HL-60 (cell line): ENCODE measurements around the gene TCF25.

ENCODE experiments used
- GABPA ChIP-seq: IDR thresholded peaks from 2 replicates; pipeline ENCODE4 v1.6.1; 2012; ENCODE audit warnings: low read depth
- SPI1 ChIP-seq: IDR thresholded peaks from 2 replicates; pipeline ENCODE4 v1.6.1; 2012; ENCODE audit warnings: low read depth, mild to moderate bottlenecking, borderline replicate concordance
- TF ChIP-seq, protein P1 (sequence below): IDR thresholded peaks from one replicate; pipeline ENCODE4 v1.5.1; 2011; ENCODE audit warnings: low read length, control low read depth, inconsistent platforms; ENCODE audit not compliant: insufficient read depth
- TF ChIP-seq, protein P2 (sequence below): IDR thresholded peaks from 2 replicates; pipeline ENCODE4 v1.6.1; 2012; ENCODE audit warnings: low read depth; ENCODE audit not compliant: insufficient replicate concordance

DNA sequence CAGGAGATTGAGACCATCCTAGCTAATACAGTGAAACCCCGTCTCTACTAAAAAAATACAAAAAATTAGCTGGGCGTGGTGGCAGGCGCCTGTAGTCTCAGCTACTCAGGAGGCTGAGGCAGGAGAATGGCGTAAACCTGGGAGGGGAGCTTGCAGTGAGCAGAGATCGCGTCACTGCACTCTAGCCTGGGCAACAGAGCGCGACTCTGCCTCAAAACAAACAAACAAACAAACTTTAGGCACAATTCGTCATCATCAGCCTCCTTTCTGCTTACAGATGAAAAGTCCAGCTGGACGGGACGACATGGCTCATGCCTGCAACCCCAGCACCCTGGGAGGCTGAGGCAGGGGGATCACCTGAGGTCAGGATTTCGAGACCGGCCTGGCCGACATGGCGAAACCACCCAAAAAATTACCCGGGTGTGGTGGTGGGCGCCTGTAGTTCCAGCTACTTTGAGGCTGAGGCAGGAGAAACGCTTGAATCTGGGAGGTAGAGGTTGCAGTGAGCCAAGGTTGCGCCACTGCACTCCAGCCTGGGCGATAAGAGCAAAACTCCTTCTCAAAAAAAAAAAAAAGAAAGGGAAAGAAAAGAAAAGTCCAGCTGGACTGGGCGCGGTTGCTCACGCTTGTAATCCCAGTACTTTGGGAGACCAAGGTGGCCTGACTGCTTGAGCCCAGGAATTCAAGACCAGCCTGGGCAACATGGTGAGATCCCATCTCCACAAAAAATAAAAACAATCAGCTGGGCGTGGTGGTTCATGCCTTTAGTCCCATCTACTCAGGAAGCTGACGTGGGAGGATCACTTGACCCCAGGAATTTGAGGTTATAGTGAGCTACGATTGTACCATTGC lies 46.6 kb upstream of the TCF25 start:
- TF ChIP-seq SPI1 = no peak
- TF ChIP-seq, protein P1, sequence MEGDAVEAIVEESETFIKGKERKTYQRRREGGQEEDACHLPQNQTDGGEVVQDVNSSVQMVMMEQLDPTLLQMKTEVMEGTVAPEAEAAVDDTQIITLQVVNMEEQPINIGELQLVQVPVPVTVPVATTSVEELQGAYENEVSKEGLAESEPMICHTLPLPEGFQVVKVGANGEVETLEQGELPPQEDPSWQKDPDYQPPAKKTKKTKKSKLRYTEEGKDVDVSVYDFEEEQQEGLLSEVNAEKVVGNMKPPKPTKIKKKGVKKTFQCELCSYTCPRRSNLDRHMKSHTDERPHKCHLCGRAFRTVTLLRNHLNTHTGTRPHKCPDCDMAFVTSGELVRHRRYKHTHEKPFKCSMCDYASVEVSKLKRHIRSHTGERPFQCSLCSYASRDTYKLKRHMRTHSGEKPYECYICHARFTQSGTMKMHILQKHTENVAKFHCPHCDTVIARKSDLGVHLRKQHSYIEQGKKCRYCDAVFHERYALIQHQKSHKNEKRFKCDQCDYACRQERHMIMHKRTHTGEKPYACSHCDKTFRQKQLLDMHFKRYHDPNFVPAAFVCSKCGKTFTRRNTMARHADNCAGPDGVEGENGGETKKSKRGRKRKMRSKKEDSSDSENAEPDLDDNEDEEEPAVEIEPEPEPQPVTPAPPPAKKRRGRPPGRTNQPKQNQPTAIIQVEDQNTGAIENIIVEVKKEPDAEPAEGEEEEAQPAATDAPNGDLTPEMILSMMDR = no peak
- TF ChIP-seq, protein P2, sequence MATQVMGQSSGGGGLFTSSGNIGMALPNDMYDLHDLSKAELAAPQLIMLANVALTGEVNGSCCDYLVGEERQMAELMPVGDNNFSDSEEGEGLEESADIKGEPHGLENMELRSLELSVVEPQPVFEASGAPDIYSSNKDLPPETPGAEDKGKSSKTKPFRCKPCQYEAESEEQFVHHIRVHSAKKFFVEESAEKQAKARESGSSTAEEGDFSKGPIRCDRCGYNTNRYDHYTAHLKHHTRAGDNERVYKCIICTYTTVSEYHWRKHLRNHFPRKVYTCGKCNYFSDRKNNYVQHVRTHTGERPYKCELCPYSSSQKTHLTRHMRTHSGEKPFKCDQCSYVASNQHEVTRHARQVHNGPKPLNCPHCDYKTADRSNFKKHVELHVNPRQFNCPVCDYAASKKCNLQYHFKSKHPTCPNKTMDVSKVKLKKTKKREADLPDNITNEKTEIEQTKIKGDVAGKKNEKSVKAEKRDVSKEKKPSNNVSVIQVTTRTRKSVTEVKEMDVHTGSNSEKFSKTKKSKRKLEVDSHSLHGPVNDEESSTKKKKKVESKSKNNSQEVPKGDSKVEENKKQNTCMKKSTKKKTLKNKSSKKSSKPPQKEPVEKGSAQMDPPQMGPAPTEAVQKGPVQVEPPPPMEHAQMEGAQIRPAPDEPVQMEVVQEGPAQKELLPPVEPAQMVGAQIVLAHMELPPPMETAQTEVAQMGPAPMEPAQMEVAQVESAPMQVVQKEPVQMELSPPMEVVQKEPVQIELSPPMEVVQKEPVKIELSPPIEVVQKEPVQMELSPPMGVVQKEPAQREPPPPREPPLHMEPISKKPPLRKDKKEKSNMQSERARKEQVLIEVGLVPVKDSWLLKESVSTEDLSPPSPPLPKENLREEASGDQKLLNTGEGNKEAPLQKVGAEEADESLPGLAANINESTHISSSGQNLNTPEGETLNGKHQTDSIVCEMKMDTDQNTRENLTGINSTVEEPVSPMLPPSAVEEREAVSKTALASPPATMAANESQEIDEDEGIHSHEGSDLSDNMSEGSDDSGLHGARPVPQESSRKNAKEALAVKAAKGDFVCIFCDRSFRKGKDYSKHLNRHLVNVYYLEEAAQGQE = no peak
- TF ChIP-seq GABPA = no peak
